ENCODE results near the gene SLIT1. TPM values are rescaled to one million over a fixed set of nuclear protein-coding genes. Genes with fewer than 3 reads are reported as not detected.

The SLIT1 gene
- total RNA-seq, 2 experiments from 2014 or later: 0.13 to 1.0 TPM

GRCh38 chr10:97017474-97017903, 168.3 kb downstream of the SLIT1 start:
- no peaks in the 10 kb centered on the region for H3K36me3 ChIP-seq (ENCODE audit: insufficient read depth, low read length)
- H3K4me2 ChIP-seq (ENCODE audit: low read length): peak overlapping the region; percentile 79
- peaks cover 46% of the 10 kb centered on the region for H3K4me1 ChIP-seq (ENCODE audit: insufficient read depth, low read length, poor library complexity, severe bottlenecking)
- H3K9me2 ChIP-seq (ENCODE audit: insufficient read depth, low read length): no peaks in the 10 kb centered on the region
- TF ChIP-seq EZH2phosphoT487 (IDR thresholded peaks at IDR 0.05; ENCODE audit: borderline replicate concordance, low read depth, low read length): no peak
- TF ChIP-seq CTCF (conservative IDR thresholded peaks at IDR 0.05; ENCODE audit: low read length): no peak
- no peaks in the 10 kb centered on the region for H4K20me1 ChIP-seq (ENCODE audit: insufficient read depth, low read length)
- H2AFZ ChIP-seq (ENCODE audit: low read length): peak overlapping the region; percentile 65; the same call in 1 of the 2 replicates
- H3K79me2 ChIP-seq (ENCODE audit: insufficient read depth, low read depth, low read length): no peaks in the 10 kb centered on the region
- H3K4me3 ChIP-seq (ENCODE audit: low read depth, low read length, poor library complexity, severe bottlenecking): no peak overlapping the region
- POLR2A ChIA-PET: interaction anchor here (0.5 to 1.4 kb wide), 4 partner anchors 7 to 199 kb away, joined by 3 to 6 read pairs (median 4); no protein-coding TSS in a partner anchor
- intact Hi-C loops (cut with micrococcal nuclease; ENCODE audit: unreplicated experiment): no loop called here
- DNase-seq (ENCODE audit: low spot score): no peak
- BruUV-seq (replicated peaks): no TSS peak
- CTCF ChIA-PET (ENCODE audit: unreplicated experiment): no interaction called here
- H3K9me3 ChIP-seq (ENCODE audit: low read length): no peaks in the 10 kb centered on the region
- H3K27ac ChIP-seq (ENCODE audit: low read depth, low read length, poor library complexity, severe bottlenecking): no peak overlapping the region

- ChIA-PET CTCF (ENCODE audit: unreplicated experiment) (interaction anchor here (1.2 kb wide), 1 partner anchor 8 kb away, joined by 4 read pairs; no protein-coding TSS in a partner anchor), POLR2A (interaction anchor here (0.5 to 1.4 kb wide), 4 partner anchors 8 to 139 kb away, joined by 3 to 7 read pairs (median 5); no protein-coding TSS in a partner anchor)
- DNase-seq (ENCODE audit: low spot score): peak; percentile 59
- Histone ChIP-seq H3K9me2 (ENCODE audit: insufficient read depth, low read length) (no peaks in the 10 kb centered on the region), H3K4me2 (ENCODE audit: low read length) (peak overlapping the region; percentile 79), H3K36me3 (ENCODE audit: insufficient read depth, low read length) (no peaks in the 10 kb centered on the region), H3K4me1 (ENCODE audit: insufficient read depth, low read length, poor library complexity, severe bottlenecking) (peaks cover 40% of the 10 kb centered on the region), H3K27ac (ENCODE audit: low read depth, low read length, poor library complexity, severe bottlenecking) (peak overlapping the region; percentile 22), H3K9me3 (ENCODE audit: low read length) (no peaks in the 10 kb centered on the region), H3K79me2 (ENCODE audit: insufficient read depth, low read depth, low read length) (no peaks in the 10 kb centered on the region), H4K20me1 (ENCODE audit: insufficient read depth, low read length) (no peaks in the 10 kb centered on the region), H2AFZ (ENCODE audit: low read length) (peak overlapping the region; percentile 65), H3K4me3 (ENCODE audit: low read depth, low read length, poor library complexity, severe bottlenecking) (peak overlapping the region; percentile 51)
- intact Hi-C loops (cut with micrococcal nuclease; ENCODE audit: unreplicated experiment): no loop called here
- TF ChIP-seq CTCF (conservative IDR thresholded peaks at IDR 0.05; ENCODE audit: low read length) (no peak), EZH2phosphoT487 (IDR thresholded peaks at IDR 0.05; ENCODE audit: borderline replicate concordance, low read depth, low read length) (no peak)
- no TSS peak for BruUV-seq (replicated peaks)
Measured at GRCh38 chr10:97016728-97017473, 168.9 kb downstream of the SLIT1 start.

GRCh38 chr10:97015240-97015639, 170.5 kb downstream of the SLIT1 start:
- CTCF ChIA-PET (ENCODE audit: unreplicated experiment): no interaction called here
- POLR2A ChIA-PET: no interaction called here
- no peak for TF ChIP-seq EZH2phosphoT487 (IDR thresholded peaks at IDR 0.05; ENCODE audit: borderline replicate concordance, low read depth, low read length)
- TF ChIP-seq CTCF (conservative IDR thresholded peaks at IDR 0.05; ENCODE audit: low read length): no peak
- Histone ChIP-seq H3K4me2 (ENCODE audit: low read length) (no peak overlapping the region), H3K79me2 (ENCODE audit: insufficient read depth, low read depth, low read length) (no peaks in the 10 kb centered on the region), H3K36me3 (ENCODE audit: insufficient read depth, low read length) (no peaks in the 10 kb centered on the region), H3K9me3 (ENCODE audit: low read length) (no peaks in the 10 kb centered on the region), H4K20me1 (ENCODE audit: insufficient read depth, low read length) (no peaks in the 10 kb centered on the region), H3K9me2 (ENCODE audit: insufficient read depth, low read length) (no peaks in the 10 kb centered on the region), H3K27ac (ENCODE audit: low read depth, low read length, poor library complexity, severe bottlenecking) (no peak overlapping the region), H3K4me1 (ENCODE audit: insufficient read depth, low read length, poor library complexity, severe bottlenecking) (peaks cover 23% of the 10 kb centered on the region), H3K4me3 (ENCODE audit: low read depth, low read length, poor library complexity, severe bottlenecking) (no peak overlapping the region), H2AFZ (ENCODE audit: low read length) (no peak overlapping the region)
- BruUV-seq (replicated peaks): no TSS peak
- no peak for DNase-seq (ENCODE audit: low spot score)
- intact Hi-C loops (cut with micrococcal nuclease; ENCODE audit: unreplicated experiment): no loop called here
